GM13976 (cell line): ENCODE measurements around the gene TRAPPC2L.

Experiments
- DNase-seq: peaks from one replicate; pipeline ENCODE4 v3.0.0; 2012; ENCODE audit warnings: low spot score
- in situ Hi-C: fragments of 300-500 bp; cut with MboI; formaldehyde crosslinking; loops from one replicate; pipeline ENCODE4 v1.12.0; 2022; ENCODE audit warnings: low sequenced_read_pairs, mixed read lengths, inconsistent platforms; ENCODE audit not compliant: unreplicated experiment
- TF ChIP-seq, protein P1 (sequence below): IDR thresholded peaks from 2 replicates; pipeline ENCODE4 v1.5.1; 2012; ENCODE audit warnings: borderline replicate concordance, mild to moderate bottlenecking; ENCODE audit not compliant: insufficient read depth; ENCODE audit errors: extremely low read depth, missing control alignments, control extremely low read depth

Gene TRAPPC2L

DNA sequence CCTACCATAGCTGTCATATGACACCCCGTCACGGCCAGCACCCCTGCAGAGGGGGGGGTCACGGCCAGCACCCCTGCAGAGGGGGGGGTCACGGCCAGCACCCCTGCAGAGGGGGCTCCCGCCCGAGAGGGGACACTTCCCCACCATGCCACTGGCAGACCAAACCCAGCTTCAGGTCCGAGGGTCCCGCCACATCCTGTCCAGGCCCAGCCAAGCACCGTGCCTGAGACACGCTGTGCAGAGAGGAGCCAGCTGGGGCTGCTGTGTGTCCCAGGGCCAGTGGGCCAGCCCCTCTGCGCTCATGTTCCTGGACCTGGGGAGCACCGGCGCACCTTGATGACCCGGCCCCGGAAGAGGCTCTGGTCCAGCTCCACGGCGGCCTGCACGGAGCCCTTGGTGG lies 7.6 kb downstream of the TRAPPC2L start:
- in situ Hi-C loops, result no loop called here
- TF ChIP-seq, protein P1, sequence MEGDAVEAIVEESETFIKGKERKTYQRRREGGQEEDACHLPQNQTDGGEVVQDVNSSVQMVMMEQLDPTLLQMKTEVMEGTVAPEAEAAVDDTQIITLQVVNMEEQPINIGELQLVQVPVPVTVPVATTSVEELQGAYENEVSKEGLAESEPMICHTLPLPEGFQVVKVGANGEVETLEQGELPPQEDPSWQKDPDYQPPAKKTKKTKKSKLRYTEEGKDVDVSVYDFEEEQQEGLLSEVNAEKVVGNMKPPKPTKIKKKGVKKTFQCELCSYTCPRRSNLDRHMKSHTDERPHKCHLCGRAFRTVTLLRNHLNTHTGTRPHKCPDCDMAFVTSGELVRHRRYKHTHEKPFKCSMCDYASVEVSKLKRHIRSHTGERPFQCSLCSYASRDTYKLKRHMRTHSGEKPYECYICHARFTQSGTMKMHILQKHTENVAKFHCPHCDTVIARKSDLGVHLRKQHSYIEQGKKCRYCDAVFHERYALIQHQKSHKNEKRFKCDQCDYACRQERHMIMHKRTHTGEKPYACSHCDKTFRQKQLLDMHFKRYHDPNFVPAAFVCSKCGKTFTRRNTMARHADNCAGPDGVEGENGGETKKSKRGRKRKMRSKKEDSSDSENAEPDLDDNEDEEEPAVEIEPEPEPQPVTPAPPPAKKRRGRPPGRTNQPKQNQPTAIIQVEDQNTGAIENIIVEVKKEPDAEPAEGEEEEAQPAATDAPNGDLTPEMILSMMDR, result no peak

DNA sequence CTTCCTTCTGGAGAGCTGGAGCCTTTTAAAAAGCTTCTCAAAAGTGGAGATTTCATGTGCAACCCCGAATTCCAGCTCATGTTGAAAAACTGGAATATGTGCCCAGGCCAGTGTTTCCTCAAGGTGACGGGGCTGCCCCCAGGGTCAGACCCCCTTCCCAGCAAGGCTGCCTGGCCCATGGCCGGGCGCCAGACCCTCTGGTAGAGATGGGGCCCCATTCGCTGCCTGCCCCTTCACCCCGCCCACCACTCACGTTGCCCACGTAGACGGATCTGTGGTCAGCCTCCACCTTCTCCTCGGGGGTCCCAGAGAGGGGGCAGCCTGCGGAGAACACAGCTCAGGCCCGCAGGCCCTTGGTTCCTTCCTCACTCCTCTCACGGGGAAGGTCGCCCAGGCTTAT lies 8.4 kb downstream of the TRAPPC2L start:
- in situ Hi-C loops, result no loop called here
- no peak for DNase-seq
- TF ChIP-seq, protein P1, result no peak

More for the DNA sequence above, 7.6 kb downstream of the TRAPPC2L start:
- DNase-seq, result no peak

DNA sequence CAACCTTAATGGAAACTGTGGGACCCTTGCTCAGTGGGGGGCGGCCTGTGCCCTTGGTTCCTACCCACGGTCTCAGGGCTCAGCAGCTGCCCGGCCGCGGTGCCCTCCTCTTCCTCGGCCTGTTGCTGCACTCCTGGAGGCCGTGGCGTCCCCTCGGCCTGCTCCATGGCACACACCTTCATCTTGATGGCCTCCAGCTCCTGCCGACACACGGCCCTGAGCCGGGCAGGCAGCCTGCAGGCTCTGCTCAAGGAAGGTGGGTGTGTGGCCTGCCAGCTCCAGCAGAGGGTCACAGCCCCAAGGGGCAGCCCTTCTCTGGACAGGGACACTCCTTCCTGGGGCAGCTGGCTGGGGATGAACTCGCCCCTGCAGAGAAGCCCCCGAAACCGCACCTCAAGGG lies 8.8 kb downstream of the TRAPPC2L start:
- DNase-seq, result no peak
- in situ Hi-C loops, result no loop called here
- TF ChIP-seq, protein P1, result no peak

DNA sequence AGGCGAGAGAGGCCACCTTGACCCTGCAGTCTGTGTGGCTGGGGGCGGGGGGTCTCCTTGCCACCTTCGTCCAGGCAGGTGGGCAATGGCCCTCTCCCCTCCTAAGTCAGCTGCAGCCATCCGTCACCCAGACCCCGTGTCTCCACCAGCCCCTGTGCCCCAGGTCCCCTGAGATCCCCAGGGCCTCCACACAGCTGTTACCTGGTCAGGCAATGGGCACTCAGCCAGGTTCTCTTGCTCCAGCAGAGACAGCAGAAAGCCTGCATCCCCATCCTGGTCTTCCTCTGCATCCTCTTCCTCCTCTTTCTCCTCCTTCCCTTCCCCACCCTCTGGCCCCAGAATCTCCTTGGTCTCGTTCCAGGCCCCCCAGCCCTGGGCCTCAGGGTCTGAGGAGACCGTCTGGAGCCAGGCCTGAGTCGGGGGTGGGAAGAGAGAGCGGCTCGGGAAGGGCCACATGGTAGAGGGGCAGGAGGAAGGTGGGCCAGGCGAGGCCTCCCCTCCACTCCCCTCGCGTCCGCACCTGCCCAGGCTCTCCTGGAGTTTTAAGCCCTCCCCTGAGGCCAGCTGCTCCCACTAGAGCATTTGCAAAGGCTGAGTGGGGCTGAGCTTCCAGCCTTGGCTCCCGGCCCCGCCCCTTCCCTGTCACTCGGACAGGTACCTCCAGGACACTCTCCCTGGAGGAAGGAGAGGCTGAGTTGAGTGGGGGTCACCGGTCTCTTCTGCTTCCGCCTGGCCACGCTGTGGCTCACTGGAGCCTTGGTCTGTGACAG lies 9.4 kb downstream of the TRAPPC2L start, which contains the start of gene PABPN1L:
PABPN1L (minus strand) TSS at position 510 of the 770 bp plus-strand sequence; CDS start at position 456, 54 bp downstream.
- in situ Hi-C loops, result no loop called here
- DNase-seq, result no peak
- TF ChIP-seq, protein P1, result no peak

DNA sequence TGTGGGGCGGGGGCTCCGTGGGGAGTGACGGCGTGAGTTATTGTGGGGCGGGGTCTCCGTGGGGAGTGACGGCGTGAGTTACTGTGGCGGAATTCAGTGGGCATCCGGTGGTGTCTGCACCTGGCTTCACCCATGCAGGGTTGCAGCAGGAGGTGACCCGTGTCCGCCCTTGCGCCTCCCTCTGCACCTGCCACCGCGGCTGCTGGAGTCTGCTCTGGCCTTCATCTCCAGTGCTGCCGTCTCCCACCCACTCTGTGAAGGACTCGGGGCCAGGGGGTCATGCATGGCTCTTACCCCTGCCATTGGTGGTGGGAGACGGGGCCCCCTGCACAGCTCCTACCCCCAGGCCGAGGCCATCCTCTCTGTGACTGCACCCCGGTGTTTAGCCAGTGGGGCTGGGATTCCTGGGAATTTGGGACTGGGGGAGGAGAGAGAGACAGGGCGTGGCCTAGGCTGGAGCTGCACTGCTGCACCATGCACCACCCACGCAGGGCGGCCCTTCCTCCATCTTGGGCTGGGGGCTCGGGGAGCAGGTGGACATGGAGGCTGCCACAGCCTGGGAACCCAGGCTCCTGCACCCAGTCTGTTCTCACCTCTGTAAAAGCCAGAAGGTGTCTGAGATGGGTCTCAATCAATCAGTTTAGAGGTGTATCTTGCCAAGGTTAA lies 10.8 kb downstream of the TRAPPC2L start:
- TF ChIP-seq, protein P1, result no peak
- in situ Hi-C loops, result no loop called here
- DNase-seq, result no peak

DNA sequence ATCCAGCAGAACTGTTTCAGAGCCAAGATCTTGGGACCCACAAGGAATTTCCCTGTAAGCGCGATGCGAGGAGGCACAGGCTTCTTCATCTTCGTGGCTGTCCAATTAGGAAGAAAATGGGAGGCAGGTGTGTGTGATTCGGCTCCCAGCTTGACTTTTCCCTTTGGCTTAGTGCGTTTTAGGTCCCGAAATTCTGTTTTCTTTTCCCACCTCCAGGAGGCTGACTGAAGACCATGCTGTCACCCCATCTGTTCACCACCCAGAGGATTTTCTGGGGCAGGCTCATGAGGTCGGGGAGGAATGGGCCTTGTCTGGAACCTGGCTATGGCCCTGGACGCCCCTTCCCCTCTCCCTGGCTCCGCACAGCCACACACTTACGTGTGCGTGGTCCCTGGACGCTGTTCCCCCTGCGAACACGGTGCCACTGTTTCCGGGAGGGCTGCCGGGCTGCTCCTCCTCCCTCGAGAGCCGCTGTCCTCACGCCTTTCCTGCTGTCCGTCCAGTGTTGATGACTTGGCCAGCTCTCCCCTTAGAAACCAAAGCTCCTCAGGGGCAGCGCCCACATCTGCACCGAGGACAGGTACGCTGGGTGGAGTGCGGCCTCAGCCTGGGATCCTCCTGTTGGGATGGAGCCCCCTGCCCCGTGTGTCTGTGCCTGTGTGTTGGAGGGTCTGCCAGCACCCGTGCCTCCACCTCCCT lies 12.2 kb downstream of the TRAPPC2L start:
- TF ChIP-seq, protein P1, result no peak
- in situ Hi-C loops, result no loop called here
- DNase-seq, result no peak
